GM23248 (cell line): ENCODE results near the gene RNASE7. TPM values are rescaled to one million over a fixed set of nuclear protein-coding genes. Genes with fewer than 3 reads are reported as not detected.

Source experiments
- DNase-seq: peaks from one replicate; pipeline ENCODE4 v3.0.0-alpha.2; 2015
- H2AFZ ChIP-seq: fragments of 200-600 bp; sonication (generic); 2 replicates; pipeline ENCODE4 v1.6.1; 2016; ENCODE audit warnings: antibody characterized with exemption
- H3F3A ChIP-seq: fragments of 200-600 bp; sonication (generic); 2 replicates; pipeline ENCODE4 v1.6.1; 2016; ENCODE audit warnings: mild to moderate bottlenecking, antibody characterized with exemption, mixed run types; ENCODE audit not compliant: insufficient read depth
- H3K27ac ChIP-seq: fragments of 200-600 bp; sonication (generic); 2 replicates; pipeline ENCODE4 v1.5.1; 2016; ENCODE audit warnings: mild to moderate bottlenecking
- H3K27me3 ChIP-seq: fragments of 200-600 bp; sonication (generic); replicated peaks from 2 replicates; pipeline ENCODE4 v1.6.1; 2016; ENCODE audit warnings: mild to moderate bottlenecking; ENCODE audit not compliant: insufficient read depth
- H3K36me3 ChIP-seq: fragments of 200-600 bp; sonication (generic); 2 replicates; pipeline ENCODE4 v1.6.1; 2016; ENCODE audit warnings: low read depth, mild to moderate bottlenecking
- H3K4me1 ChIP-seq: fragments of 200-600 bp; sonication (generic); 2 replicates; pipeline ENCODE4 v1.6.1; 2016; ENCODE audit warnings: mild to moderate bottlenecking; ENCODE audit not compliant: insufficient read depth
- H3K4me2 ChIP-seq: fragments of 200-600 bp; sonication (generic); one replicate; pipeline ENCODE4 v1.6.1; 2016; ENCODE audit warnings: mild to moderate bottlenecking; ENCODE audit not compliant: unreplicated experiment
- H3K4me3 ChIP-seq: fragments of 200-600 bp; sonication (generic); 2 replicates; pipeline ENCODE4 v1.5.1; 2016; ENCODE audit warnings: mild to moderate bottlenecking
- H3K79me2 ChIP-seq: fragments of 200-600 bp; sonication (generic); 2 replicates; pipeline ENCODE4 v1.6.1; 2016; ENCODE audit warnings: mild to moderate bottlenecking; ENCODE audit not compliant: insufficient read depth
- H3K9ac ChIP-seq: fragments of 200-600 bp; sonication (generic); 2 replicates; pipeline ENCODE4 v1.6.1; 2016; ENCODE audit warnings: mild to moderate bottlenecking
- H3K9me2 ChIP-seq: fragments of 200-600 bp; sonication (generic); 2 replicates; pipeline ENCODE4 v1.6.1; 2016; ENCODE audit warnings: mixed run types, mild to moderate bottlenecking, moderate library complexity; ENCODE audit not compliant: insufficient read depth
- H3K9me3 ChIP-seq: fragments of 200-600 bp; sonication (generic); one replicate; pipeline ENCODE4 v1.6.1; 2017; ENCODE audit warnings: low read depth
- H4K20me1 ChIP-seq: fragments of 200-600 bp; sonication (generic); 2 replicates; pipeline ENCODE4 v1.6.0; 2016; ENCODE audit not compliant: insufficient read depth
- EZH2 ChIP-seq: fragments of 200-600 bp; sonication (generic); IDR thresholded peaks from 2 replicates; pipeline ENCODE4 v1.6.1; 2018; ENCODE audit warnings: antibody characterized with exemption, mild to moderate bottlenecking; ENCODE audit not compliant: insufficient read depth, poor library complexity, severe bottlenecking
- EZH2phosphoT487 ChIP-seq: fragments of 200-600 bp; sonication (generic); IDR thresholded peaks from 2 replicates; pipeline ENCODE4 v1.6.1; 2018; ENCODE audit warnings: antibody characterized with exemption, moderate library complexity, mild to moderate bottlenecking, low read depth; ENCODE audit not compliant: insufficient read depth
- WGBS, 2 experiments: methylation state at CpG; one replicate each; pipeline ENCODE4 v1.1.6; 2015 to 2017; ENCODE audit warnings: low lambda C conversion rate in 2 of 2, low coverage in 1 of 2; ENCODE audit errors: missing lambda C conversion rate in 2 of 2; 5-methylcytosine and 5-hydroxymethylcytosine counted together
- in situ Hi-C: fragments of 300-500 bp; cut with MboI; formaldehyde crosslinking; loops from 2 replicates; pipeline ENCODE4 v1.15.0; 2020
- polyA plus RNA-seq: library from polyadenylated mRNA; unstranded; fragments of >200 nt; fragmentation: Nextera tagmentation; extraction: Ambion mirVana; gene quantifications from 2 replicates; pipeline ENCODE4 v1.2.1, GENCODE V29; 2016
- total RNA-seq: library from RNA; depleted of rRNA; stranded (reverse); fragments of >200 nt; shearing (Covaris generic); gene quantifications from 2 replicates; pipeline ENCODE4 v1.2.3, GENCODE V29; 2014

RNASE7 gene
- total and polyA plus RNA-seq, 2 experiments from 2014 or later, result not detected

GRCh38 chr14:21081521-21082142 lies 39.5 kb downstream of the RNASE7 start:
- no peaks in the 10 kb centered on the region for H4K20me1 ChIP-seq
- TF ChIP-seq EZH2 (no peak), EZH2phosphoT487 (no peak)
- 89 to 93% methylated on average over 17 to 29 of the region's 30 CpGs for WGBS, 2 experiments

GRCh38 chr14:21083565-21084325 lies 41.6 kb downstream of the RNASE7 start:
- H3K79me2 ChIP-seq, result no peaks in the 10 kb centered on the region
- no peak overlapping the region for H2AFZ ChIP-seq
- TF ChIP-seq EZH2 (no peak), EZH2phosphoT487 (no peak)
- no peaks in the 10 kb centered on the region for H3K27me3 ChIP-seq
- H4K20me1 ChIP-seq, result no peaks in the 10 kb centered on the region
- DNase-seq, result no peak
- H3K4me3 ChIP-seq, result no peak overlapping the region
- H3F3A ChIP-seq, result peaks cover 47% of the 10 kb centered on the region
- in situ Hi-C loops, result no loop called here
- no peaks in the 10 kb centered on the region for H3K9me2 ChIP-seq
- H3K4me1 ChIP-seq, result peaks cover 32% of the 10 kb centered on the region
- H3K9ac ChIP-seq, result no peak overlapping the region
- H3K9me3 ChIP-seq, result no peaks in the 10 kb centered on the region
- no peak overlapping the region for H3K27ac ChIP-seq
- WGBS, 2 experiments, result 81 to 84% methylated on average over 11 of the region's 11 CpGs
- peaks cover 33% of the 10 kb centered on the region for H3K36me3 ChIP-seq
- H3K4me2 ChIP-seq, result no peak overlapping the region

More at GRCh38 chr14:21081521-21082142, 39.5 kb downstream of the RNASE7 start:
- in situ Hi-C loops, result no loop called here
- no peak overlapping the region for H3K4me2 ChIP-seq
- H3K4me1 ChIP-seq, result peaks cover 19% of the 10 kb centered on the region
- no peak for DNase-seq
- no peaks in the 10 kb centered on the region for H3K9me3 ChIP-seq
- peaks cover 47% of the 10 kb centered on the region for H3K36me3 ChIP-seq
- no peak overlapping the region for H2AFZ ChIP-seq
- H3K27me3 ChIP-seq, result no peaks in the 10 kb centered on the region
- no peak overlapping the region for H3K27ac ChIP-seq
- H3K4me3 ChIP-seq, result no peak overlapping the region
- no peaks in the 10 kb centered on the region for H3K79me2 ChIP-seq
- no peaks in the 10 kb centered on the region for H3K9me2 ChIP-seq
- H3F3A ChIP-seq, result peaks cover 31% of the 10 kb centered on the region
- H3K9ac ChIP-seq, result no peak overlapping the region

- in situ Hi-C loops, result no loop called here
- H3K27ac ChIP-seq, result peak overlapping the region; percentile 95
- no peaks in the 10 kb centered on the region for H3K9me3 ChIP-seq
- no peak overlapping the region for H3K4me3 ChIP-seq
- no peak for DNase-seq
- WGBS, 2 experiments, result 95 to 100% methylated on average over 2 of the region's 2 CpGs
- TF ChIP-seq EZH2 (no peak), EZH2phosphoT487 (no peak)
- H3K4me2 ChIP-seq, result no peak overlapping the region
- H2AFZ ChIP-seq, result no peak overlapping the region
- peaks cover 32% of the 10 kb centered on the region for H3K4me1 ChIP-seq
- no peaks in the 10 kb centered on the region for H4K20me1 ChIP-seq
- H3F3A ChIP-seq, result peaks cover 51% of the 10 kb centered on the region
- no peaks in the 10 kb centered on the region for H3K79me2 ChIP-seq
- 0 out of 2 replicates have a peak overlapping the region, but pooled peaks have one; percentile 39 for H3K9ac ChIP-seq
- H3K36me3 ChIP-seq, result peaks cover 26% of the 10 kb centered on the region
- no peaks in the 10 kb centered on the region for H3K9me2 ChIP-seq
- no peaks in the 10 kb centered on the region for H3K27me3 ChIP-seq
Observed at GRCh38 chr14:21084396-21084795, 42.2 kb downstream of the RNASE7 start.

GRCh38 chr14:21084998-21085853 lies 43.1 kb downstream of the RNASE7 start:
- Histone ChIP-seq H3K9me2 (no peaks in the 10 kb centered on the region), H3K9me3 (no peaks in the 10 kb centered on the region), H2AFZ (no peak overlapping the region), H3K36me3 (peaks cover 25% of the 10 kb centered on the region), H3K4me1 (peaks cover 32% of the 10 kb centered on the region), H3K4me3 (no peak overlapping the region), H3K4me2 (no peak overlapping the region), H3F3A (peaks cover 56% of the 10 kb centered on the region), H3K27me3 (no peaks in the 10 kb centered on the region), H3K9ac (peak overlapping the region; percentile 39; the same call in 1 of the 2 replicates), H3K79me2 (no peaks in the 10 kb centered on the region), H4K20me1 (no peaks in the 10 kb centered on the region), H3K27ac (peak overlapping the region; percentile 95)
- WGBS, 2 experiments, result 82 to 85% methylated on average over 16 to 17 of the region's 17 CpGs
- TF ChIP-seq EZH2phosphoT487 (no peak), EZH2 (no peak)
- in situ Hi-C loops, result no loop called here
- peak; percentile 85 for DNase-seq
